H1 (cell line): ENCODE data around the gene ZBTB4. TPM values are rescaled to one million over a fixed set of nuclear protein-coding genes. Genes with fewer than 3 reads are reported as not detected.
A peak's percentile ranks its signal among the peaks of the same experiment; 100 is the strongest.

Experiments used
- ASH2L ChIP-seq: fragments of 200-600, 300-600 bp; sonication (generic); IDR thresholded peaks from one replicate; pipeline ENCODE4 v1.7.1; 2017; ENCODE audit warnings: low read length
- polyA plus RNA-seq, 7 experiments: library from polyadenylated mRNA; depleted of rRNA in 3 of 7; stranded (reverse) in 5 of 7; unstranded in 2 of 7; fragments of >200 nt in 5 of 7; fragments of 200-250 nt in 2 of 7; gene quantifications; 1 replicate in 5 of 7; 2 replicates in 1 of 7; 4 replicates in 1 of 7; pipeline versions ENCODE4 v1.2.1 to v1.2.3, GENCODE V29; 2011 to 2013; ENCODE audit warnings: missing spikeins in 2 of 7, mixed read lengths in 2 of 7
- total RNA-seq: library from RNA; stranded (reverse); fragmentation: NEBNext Ultra II Directional; extraction: Animal tissue kit (Norgen Biotek cat#: 25700); gene quantifications from 2 replicates; pipeline ENCODE4 v1.2.1, GENCODE V29; 2021

ZBTB4 gene
- total and polyA plus RNA-seq, 2 of the 8 experiments (the other 6 are each of a cell fraction or from before 2014, with no cell fraction given), result 5.9 to 10.1 TPM

GRCh38 chr17:7444682-7445618 lies 34.5 kb downstream of the ZBTB4 start, which contains the start of gene CHRNB1 (continued):
- peak; percentile 72 for TF ChIP-seq ASH2L
